H9 (cell line): Measurements from ENCODE around the gene FBXL16. TPM values are rescaled to one million over a fixed set of nuclear protein-coding genes. Genes with fewer than 3 reads are reported as not detected.

Experiments
- DNase-seq: peaks from one replicate; pipeline ENCODE4 v3.0.0-alpha.2; 2017
- H2AFZ ChIP-seq: one replicate; pipeline ENCODE4 v1.6.1; 2013; ENCODE audit warnings: mild to moderate bottlenecking, low read length, control low read depth, moderate library complexity
- H2AK5ac ChIP-seq: 2 replicates; pipeline ENCODE4 v1.6.1; 2013; ENCODE audit warnings: low read length, control low read depth, mixed read lengths; ENCODE audit not compliant: insufficient read length
- H2BK120ac ChIP-seq: one replicate; pipeline ENCODE4 v1.6.1; 2013; ENCODE audit warnings: low read depth, mild to moderate bottlenecking, low read length, control low read depth, inconsistent platforms; ENCODE audit not compliant: poor library complexity, severe bottlenecking
- H2BK12ac ChIP-seq: 2 replicates; pipeline ENCODE4 v1.6.1; 2013; ENCODE audit warnings: low read length, control low read depth, mixed read lengths, low read depth; ENCODE audit not compliant: insufficient read length
- H2BK15ac ChIP-seq: 2 replicates; pipeline ENCODE4 v1.6.1; 2013; ENCODE audit warnings: low read depth, low read length, control low read depth
- H2BK20ac ChIP-seq: one replicate; pipeline ENCODE4 v1.6.1; 2013; ENCODE audit warnings: low read depth, mild to moderate bottlenecking, low read length, control low read depth, inconsistent platforms; ENCODE audit not compliant: poor library complexity, severe bottlenecking
- H2BK5ac ChIP-seq: 2 replicates; pipeline ENCODE4 v1.6.1; 2013; ENCODE audit warnings: low read length, control low read depth, mixed read lengths; ENCODE audit not compliant: insufficient read length
- H3K14ac ChIP-seq: 2 replicates; pipeline ENCODE4 v1.6.1; 2013; ENCODE audit warnings: low read length, control low read depth; ENCODE audit not compliant: insufficient read depth
- H3K18ac ChIP-seq: 2 replicates; pipeline ENCODE4 v1.6.1; 2013; ENCODE audit warnings: low read depth, mild to moderate bottlenecking, mixed read lengths, low read length, control low read depth; ENCODE audit not compliant: insufficient read length
- H3K23ac ChIP-seq: 2 replicates; pipeline ENCODE4 v1.6.1; 2013; ENCODE audit warnings: low read length, control low read depth, mixed read lengths, low read depth; ENCODE audit not compliant: insufficient read length
- H3K23me2 ChIP-seq: 2 replicates; pipeline ENCODE4 v1.6.1; 2013; ENCODE audit warnings: low read depth, mild to moderate bottlenecking, mixed read lengths, low read length, control low read depth; ENCODE audit not compliant: insufficient read length, poor library complexity, severe bottlenecking
- H3K27ac ChIP-seq: 2 replicates; pipeline ENCODE4 v1.5.1; 2013; ENCODE audit warnings: low read length, control low read depth, mixed read lengths, low read depth; ENCODE audit not compliant: insufficient read length
- H3K27me3 ChIP-seq: 2 replicates; pipeline ENCODE4 v1.6.1; 2013; ENCODE audit warnings: low read length, control low read depth, inconsistent platforms; ENCODE audit not compliant: insufficient read depth
- H3K4ac ChIP-seq: 2 replicates; pipeline ENCODE4 v1.6.1; 2013; ENCODE audit warnings: low read depth, mild to moderate bottlenecking, control low read depth, inconsistent platforms, low read length, moderate library complexity
- H3K4me1 ChIP-seq: 2 replicates; pipeline ENCODE4 v1.6.1; 2013; ENCODE audit warnings: low read length, control low read depth, inconsistent platforms; ENCODE audit not compliant: insufficient read depth
- H3K4me2 ChIP-seq: 2 replicates; pipeline ENCODE4 v1.6.1; 2013; ENCODE audit warnings: low read length, control low read depth, mixed read lengths; ENCODE audit not compliant: insufficient read length, insufficient read depth
- H3K56ac ChIP-seq: 2 replicates; pipeline ENCODE4 v1.6.1; 2013; ENCODE audit warnings: low read depth, mild to moderate bottlenecking, mixed read lengths, low read length, control low read depth; ENCODE audit not compliant: insufficient read length
- H3K79me1 ChIP-seq: 2 replicates; pipeline ENCODE4 v1.6.1; 2013; ENCODE audit warnings: low read depth, mild to moderate bottlenecking, moderate library complexity, low read length, control low read depth, inconsistent platforms; ENCODE audit not compliant: insufficient read depth, poor library complexity, severe bottlenecking
- H3K79me2 ChIP-seq: 2 replicates; pipeline ENCODE4 v1.6.1; 2013; ENCODE audit warnings: low read length, control low read depth, inconsistent platforms; ENCODE audit not compliant: insufficient read depth
- H3K9ac ChIP-seq: 2 replicates; pipeline ENCODE4 v1.6.1; 2013; ENCODE audit warnings: low read length, control low read depth, mixed read lengths; ENCODE audit not compliant: insufficient read length; ENCODE audit errors: extremely low read depth
- H3K9me3 ChIP-seq: one replicate; pipeline ENCODE4 v1.6.1; 2013; ENCODE audit warnings: low read depth, low read length, inconsistent platforms; ENCODE audit not compliant: control insufficient read depth
- H3T11ph ChIP-seq: one replicate; pipeline ENCODE4 v1.6.1; 2013; ENCODE audit warnings: mild to moderate bottlenecking, low read length, control low read depth, inconsistent platforms
- H4K20me1 ChIP-seq: one replicate; pipeline ENCODE4 v1.6.1; 2013; ENCODE audit not compliant: control insufficient read depth, insufficient read length, insufficient read depth
- H4K5ac ChIP-seq: 2 replicates; pipeline ENCODE4 v1.6.1; 2013; ENCODE audit warnings: low read depth, mild to moderate bottlenecking, mixed read lengths, low read length, control low read depth; ENCODE audit not compliant: insufficient read length
- H4K8ac ChIP-seq: replicated peaks from 2 replicates; pipeline ENCODE4 v1.6.1; 2013; ENCODE audit warnings: low read length, control low read depth, mixed read lengths, low read depth; ENCODE audit not compliant: insufficient read length
- H4K91ac ChIP-seq: 2 replicates; pipeline ENCODE4 v1.6.1; 2013; ENCODE audit warnings: low read depth, mild to moderate bottlenecking, moderate library complexity, mixed read lengths, low read length, control low read depth; ENCODE audit not compliant: insufficient read length
- H3K27ac Mint-ChIP-seq, 3 experiments: 2 replicates in 2 of 3; 3 replicates in 1 of 3; pipeline ENCODE4 v1.8.0; 2020 to 2021; ENCODE audit warnings: mixed read lengths in 3 of 3, mild to moderate bottlenecking in 1 of 3, moderate library complexity in 1 of 3
- H3K27me3 Mint-ChIP-seq: 2 replicates; pipeline ENCODE4 v1.8.0; 2021; ENCODE audit warnings: low read depth, mild to moderate bottlenecking, moderate library complexity, mixed read lengths
- H3K36me3 Mint-ChIP-seq, 3 experiments: 2 replicates in 2 of 3; 3 replicates in 1 of 3; pipeline ENCODE4 v1.8.0; 2020 to 2021; ENCODE audit warnings: low read depth in 3 of 3, mixed read lengths in 3 of 3; ENCODE audit not compliant: insufficient read depth in 1 of 3
- H3K4me1 Mint-ChIP-seq, 2 experiments: 2 replicates each; pipeline ENCODE4 v1.8.0; 2020; ENCODE audit warnings: mixed read lengths in 2 of 2
- H3K4me3 Mint-ChIP-seq, 2 experiments: 2 replicates in 1 of 2; 3 replicates in 1 of 2; pipeline ENCODE4 v1.8.0; 2020 to 2021; ENCODE audit warnings: mild to moderate bottlenecking in 2 of 2, mixed read lengths in 2 of 2, moderate library complexity in 1 of 2
- H3K9me3 Mint-ChIP-seq, 2 experiments: 2 replicates in 1 of 2; 3 replicates in 1 of 2; pipeline ENCODE4 v1.8.0; 2020; ENCODE audit warnings: mild to moderate bottlenecking in 2 of 2, mixed read lengths in 2 of 2, moderate library complexity in 1 of 2
- WGBS: extraction: QIAGEN DNeasy Blood & Tissue Kit; methylation state at CpG from one replicate; pipeline ENCODE4 v1.1.7; 2013; ENCODE audit warnings: missing lambda C conversion rate, low lambda C conversion rate, mixed read lengths; ENCODE audit not compliant: insufficient read length; ENCODE audit errors: extremely low coverage; 5-methylcytosine and 5-hydroxymethylcytosine counted together
- total RNA-seq: library from RNA; stranded (reverse); gene quantifications from 2 replicates; pipeline ENCODE4 v1.2.1, GENCODE V29; 2021
- TF ChIP-seq, protein P1 (sequence below): fragments of 200-600 bp; sonication (generic); conservative IDR thresholded peaks from 3 replicates; pipeline ENCODE4 v1.8.0; 2021; ENCODE audit warnings: antibody characterized with exemption, mild to moderate bottlenecking

Gene FBXL16
- total RNA-seq, 1 experiment from 2014 or later: 9.6 TPM

DNA sequence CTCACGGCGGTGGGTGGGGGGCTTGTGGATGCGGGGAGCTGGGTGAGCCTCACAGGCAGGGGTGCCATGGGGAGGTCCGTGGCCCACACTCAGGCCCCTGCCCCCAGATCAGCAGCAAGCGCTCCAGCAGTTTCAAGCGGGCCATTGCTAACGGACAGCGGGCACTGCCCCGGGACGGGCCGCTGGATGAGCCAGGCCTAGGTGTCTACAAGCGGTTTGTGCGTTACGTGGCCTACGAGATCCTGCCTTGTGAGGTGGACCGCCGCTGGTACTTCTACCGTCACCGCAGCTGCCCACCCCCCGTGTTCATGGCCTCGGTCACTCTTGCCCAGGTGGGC lies 29.1 kb downstream of the FBXL16 start:
- no peak overlapping the region for H2BK20ac ChIP-seq
- no CpG with 5 or more reads among the region's 21 CpGs for WGBS
- H3K18ac ChIP-seq: no peak overlapping the region
- H3K79me2 ChIP-seq: no peaks in the 10 kb centered on the region
- no peaks in the 10 kb centered on the region for H3K4me1 ChIP-seq
- Mint-ChIP-seq H3K4me3 (no peak overlapping the region), H3K9me3 (no peaks in the 10 kb centered on the region), H3K4me1 (peaks cover 16 to 29% of the 10 kb centered on the region in 2 experiments), H3K27me3 (peaks cover 3% of the 10 kb centered on the region; the same call in 1 of the 2 replicates), H3K27ac (no peak overlapping the region), H3K36me3 (peaks cover 9 to 19% (median 12%) of the 10 kb centered on the region in 3 experiments; a peak in 6 of 7 replicates)
- no peaks in the 10 kb centered on the region for H3K9me3 ChIP-seq
- H3K79me1 ChIP-seq: no peaks in the 10 kb centered on the region
- DNase-seq: no peak
- no peak overlapping the region for H2BK15ac ChIP-seq
- no peak overlapping the region for H3K56ac ChIP-seq
- no peaks in the 10 kb centered on the region for H4K20me1 ChIP-seq
- no peak overlapping the region for H4K8ac ChIP-seq
- no peak overlapping the region for H3K4ac ChIP-seq
- H3K14ac ChIP-seq: no peak overlapping the region
- H4K5ac ChIP-seq: no peak overlapping the region
- no peak overlapping the region for H2BK5ac ChIP-seq
- H2AFZ ChIP-seq: no peak overlapping the region
- no peak overlapping the region for H3T11ph ChIP-seq
- no peak overlapping the region for H3K4me2 ChIP-seq
- no peak overlapping the region for H4K91ac ChIP-seq
- no peak overlapping the region for H3K23ac ChIP-seq
- H3K27me3 ChIP-seq: no peaks in the 10 kb centered on the region
- no peak overlapping the region for H2AK5ac ChIP-seq
- TF ChIP-seq, protein P1, sequence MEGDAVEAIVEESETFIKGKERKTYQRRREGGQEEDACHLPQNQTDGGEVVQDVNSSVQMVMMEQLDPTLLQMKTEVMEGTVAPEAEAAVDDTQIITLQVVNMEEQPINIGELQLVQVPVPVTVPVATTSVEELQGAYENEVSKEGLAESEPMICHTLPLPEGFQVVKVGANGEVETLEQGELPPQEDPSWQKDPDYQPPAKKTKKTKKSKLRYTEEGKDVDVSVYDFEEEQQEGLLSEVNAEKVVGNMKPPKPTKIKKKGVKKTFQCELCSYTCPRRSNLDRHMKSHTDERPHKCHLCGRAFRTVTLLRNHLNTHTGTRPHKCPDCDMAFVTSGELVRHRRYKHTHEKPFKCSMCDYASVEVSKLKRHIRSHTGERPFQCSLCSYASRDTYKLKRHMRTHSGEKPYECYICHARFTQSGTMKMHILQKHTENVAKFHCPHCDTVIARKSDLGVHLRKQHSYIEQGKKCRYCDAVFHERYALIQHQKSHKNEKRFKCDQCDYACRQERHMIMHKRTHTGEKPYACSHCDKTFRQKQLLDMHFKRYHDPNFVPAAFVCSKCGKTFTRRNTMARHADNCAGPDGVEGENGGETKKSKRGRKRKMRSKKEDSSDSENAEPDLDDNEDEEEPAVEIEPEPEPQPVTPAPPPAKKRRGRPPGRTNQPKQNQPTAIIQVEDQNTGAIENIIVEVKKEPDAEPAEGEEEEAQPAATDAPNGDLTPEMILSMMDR: no peak
- H2BK120ac ChIP-seq: no peak overlapping the region
- no peak overlapping the region for H3K27ac ChIP-seq
- no peak overlapping the region for H3K9ac ChIP-seq
- H2BK12ac ChIP-seq: no peak overlapping the region
- H3K23me2 ChIP-seq: peaks cover 15% of the 10 kb centered on the region
